ENCODE results near the gene FOXF2. TPM values are rescaled to one million over a fixed set of nuclear protein-coding genes. Genes with fewer than 3 reads are reported as not detected.
A peak's percentile ranks its signal among the peaks of the same experiment; 100 is the strongest.

The FOXF2 gene
- total and polyA plus RNA-seq, 7 donors, result 0.07 to 0.54 (median 0.17) TPM

GRCh38 chr6:1390133-1390945, 963 bp downstream of the FOXF2 start:
- Histone ChIP-seq H3K4me1 (peaks cover 4% of the 10 kb centered on the region), H3K4me3 (peak overlapping the region; percentile 60), H3K27me3 (ENCODE audit: insufficient read depth in 3 of 3, low read length in 2 of 3) (peaks cover 0 to 90% (median 54%) of the 10 kb centered on the region in 3 donors), H3K27ac (no peak overlapping the region), H3K36me3 (ENCODE audit: insufficient read depth in 1 of 2, low read depth in 1 of 2) (no peaks in the 10 kb centered on the region), H3K9me3 (no peaks in the 10 kb centered on the region)
- intact Hi-C loops (cut with DNase I), result no loop called here
- no peak for TF ChIP-seq CTCF (IDR thresholded peaks at IDR 0.05)
- DNase-seq, result no peak
- peak in 3 of 4 donors; percentile 23 to 37 (median 35) for ATAC-seq
- 1% methylated on average over 67 to 106 of the region's 106 CpGs for WGBS, 3 donors

- peak overlapping the region; percentile 60 for H3K4me3 ChIP-seq
- peaks cover 4% of the 10 kb centered on the region for H3K4me1 ChIP-seq
- no peak for TF ChIP-seq CTCF (IDR thresholded peaks at IDR 0.05)
- ATAC-seq (no peak), DNase-seq (no peak)
- no peaks in the 10 kb centered on the region for H3K9me3 ChIP-seq
- 6 to 12% (median 8%) methylated on average over 30 of the region's 30 CpGs for whole genome bisulfite sequencing, 3 donors
- intact Hi-C loops (cut with DNase I), result no loop called here
- no peaks in the 10 kb centered on the region for H3K36me3 ChIP-seq (ENCODE audit: insufficient read depth in 1 of 2, low read depth in 1 of 2)
- H3K27ac ChIP-seq, result no peak overlapping the region
- peaks cover 0 to 90% (median 55%) of the 10 kb centered on the region in 3 donors for H3K27me3 ChIP-seq (ENCODE audit: insufficient read depth in 3 of 3, low read length in 2 of 3)
Measured at GRCh38 chr6:1390946-1391799, 1.8 kb downstream of the FOXF2 start.

- no peaks in the 10 kb centered on the region for H3K9me3 ChIP-seq
- intact Hi-C loops (cut with DNase I), result no loop called here
- peaks cover 0 to 90% (median 52%) of the 10 kb centered on the region in 3 donors for H3K27me3 ChIP-seq (ENCODE audit: insufficient read depth in 3 of 3, low read length in 2 of 3)
- ATAC-seq, result no peak
- H3K36me3 ChIP-seq (ENCODE audit: insufficient read depth in 1 of 2, low read depth in 1 of 2), result no peaks in the 10 kb centered on the region
- no peak overlapping the region for H3K4me3 ChIP-seq
- H3K4me1 ChIP-seq, result peaks cover 4% of the 10 kb centered on the region
- TF ChIP-seq CTCF (IDR thresholded peaks at IDR 0.05), result no peak
- DNase-seq, result no peak
- WGBS, 3 donors, result 40 to 46% (median 43%) methylated on average over 11 of the region's 11 CpGs
- no peak overlapping the region for H3K27ac ChIP-seq
Measured at GRCh38 chr6:1391800-1392309, 2.5 kb downstream of the FOXF2 start.

- Histone ChIP-seq H3K4me3 (peak overlapping the region; percentile 47), H3K4me1 (peaks cover 4% of the 10 kb centered on the region), H3K27me3 (ENCODE audit: insufficient read depth in 3 of 3, low read length in 2 of 3) (peaks cover 0 to 89% (median 51%) of the 10 kb centered on the region in 3 donors), H3K9me3 (no peaks in the 10 kb centered on the region), H3K36me3 (ENCODE audit: insufficient read depth in 1 of 2, low read depth in 1 of 2) (no peaks in the 10 kb centered on the region), H3K27ac (no peak overlapping the region)
- ATAC-seq, result no peak
- no peak for TF ChIP-seq CTCF (IDR thresholded peaks at IDR 0.05)
- intact Hi-C loops (cut with DNase I), result no loop called here
- no peak for DNase-seq
- 8 to 17% (median 17%) methylated on average over 67 to 74 of the region's 74 CpGs for WGBS, 3 donors
Measured at GRCh38 chr6:1392813-1393640, 3.7 kb downstream of the FOXF2 start.
